Muscle of leg (tissue), 11 donors: Measurements from ENCODE around the gene MAST4. TPM values are rescaled to one million over a fixed set of nuclear protein-coding genes. Genes with fewer than 3 reads are reported as not detected.

Experiments used
- DNase-seq: peaks from one replicate; pipeline ENCODE4 v3.0.0; 2013
- H3K27ac ChIP-seq: one replicate; pipeline ENCODE4 v1.5.1; 2013; ENCODE audit warnings: mild to moderate bottlenecking, low read length, control low read depth
- H3K27me3 ChIP-seq: one replicate; pipeline ENCODE4 v1.6.1; 2013; ENCODE audit warnings: low read length; ENCODE audit not compliant: control insufficient read depth, insufficient read depth
- H3K36me3 ChIP-seq: one replicate; pipeline ENCODE4 v1.6.1; 2013; ENCODE audit warnings: low read length; ENCODE audit not compliant: control insufficient read depth, insufficient read depth
- H3K4me1 ChIP-seq: one replicate; pipeline ENCODE4 v1.6.1; 2013; ENCODE audit warnings: low read length; ENCODE audit not compliant: control insufficient read depth, insufficient read depth
- H3K4me3 ChIP-seq: one replicate; pipeline ENCODE4 v1.5.1; 2013; ENCODE audit warnings: low read length, control low read depth
- H3K9me3 ChIP-seq: replicated peaks from 2 replicates; pipeline ENCODE4 v1.6.1; 2013; ENCODE audit warnings: low read depth, low read length; ENCODE audit not compliant: control insufficient read depth
- WGBS: methylation state at CpG from one replicate; pipeline ENCODE4 v1.1.5; 2013; ENCODE audit warnings: missing lambda C conversion rate; ENCODE audit not compliant: insufficient coverage; 5-methylcytosine and 5-hydroxymethylcytosine counted together
- polyA plus RNA-seq, 8 donors: library from polyadenylated mRNA; unstranded; fragments of 120-200 nt; gene quantifications; one replicate each; pipeline versions ENCODE4 v1.2.1 to v1.2.3, GENCODE V29; 2013; ENCODE audit warnings: inconsistent platforms in 1 of 8, low replicate concordance in 1 of 8; ENCODE audit not compliant: insufficient read length in 8 of 8, insufficient read depth in 1 of 8
- total RNA-seq: library from RNA; stranded (reverse); fragments of 120-200 nt; gene quantifications from one replicate; pipeline ENCODE4 v1.2.4, GENCODE V29; 2013

MAST4 gene
- total and polyA plus RNA-seq, 9 donors = 7.3 to 15.4 (median 10.9) TPM

GRCh38 chr5:66658516-66658915 is 62.3 kb downstream of the MAST4 start:
- Histone ChIP-seq H3K4me3 (no peak overlapping the region), H3K36me3 (no peaks in the 10 kb centered on the region), H3K9me3 (no peaks in the 10 kb centered on the region), H3K27me3 (no peaks in the 10 kb centered on the region), H3K27ac (no peak overlapping the region), H3K4me1 (no peaks in the 10 kb centered on the region)
- 50% methylated on average over 2 of the region's 2 CpGs for WGBS
- peak; percentile 30 for DNase-seq

- DNase-seq = no peak
- Histone ChIP-seq H3K4me1 (no peaks in the 10 kb centered on the region), H3K27ac (no peak overlapping the region), H3K27me3 (no peaks in the 10 kb centered on the region), H3K9me3 (no peaks in the 10 kb centered on the region), H3K4me3 (no peak overlapping the region), H3K36me3 (no peaks in the 10 kb centered on the region)
- WGBS = 100% methylated on average over 3 of the region's 3 CpGs
These were observed 63.6 kb downstream of the MAST4 start for GRCh38 chr5:66659780-66660179.

GRCh38 chr5:66660396-66660795 is 64.2 kb downstream of the MAST4 start:
- no peak overlapping the region for H3K4me3 ChIP-seq
- DNase-seq = no peak
- H3K9me3 ChIP-seq = no peaks in the 10 kb centered on the region
- H3K4me1 ChIP-seq = no peaks in the 10 kb centered on the region
- no peak overlapping the region for H3K27ac ChIP-seq
- H3K27me3 ChIP-seq = no peaks in the 10 kb centered on the region
- no CpG with 5 or more reads among the region's 1 CpG for WGBS
- H3K36me3 ChIP-seq = no peaks in the 10 kb centered on the region

- Histone ChIP-seq H3K27ac (no peak overlapping the region), H3K27me3 (no peaks in the 10 kb centered on the region), H3K4me3 (no peak overlapping the region), H3K4me1 (no peaks in the 10 kb centered on the region), H3K36me3 (no peaks in the 10 kb centered on the region), H3K9me3 (no peaks in the 10 kb centered on the region)
- WGBS = 40% methylated on average over 1 of the region's 3 CpGs
- DNase-seq = peak; percentile 76
These were observed 65.0 kb downstream of the MAST4 start for GRCh38 chr5:66661149-66661548.

- no peak for DNase-seq
- WGBS = 53% methylated on average over 3 of the region's 3 CpGs
- Histone ChIP-seq H3K36me3 (no peaks in the 10 kb centered on the region), H3K4me3 (no peak overlapping the region), H3K27me3 (no peaks in the 10 kb centered on the region), H3K27ac (no peak overlapping the region), H3K9me3 (no peaks in the 10 kb centered on the region), H3K4me1 (no peaks in the 10 kb centered on the region)
These were observed 70.6 kb downstream of the MAST4 start for GRCh38 chr5:66666778-66667177.

GRCh38 chr5:66669086-66669861 is 73.1 kb downstream of the MAST4 start:
- H3K4me1 ChIP-seq = no peaks in the 10 kb centered on the region
- 86% methylated on average over 5 of the region's 5 CpGs for WGBS

GRCh38 chr5:66669862-66670195 is 73.6 kb downstream of the MAST4 start:
- Histone ChIP-seq H3K27me3 (no peaks in the 10 kb centered on the region), H3K27ac (no peak overlapping the region), H3K36me3 (no peaks in the 10 kb centered on the region), H3K4me3 (no peak overlapping the region), H3K9me3 (no peaks in the 10 kb centered on the region), H3K4me1 (no peaks in the 10 kb centered on the region)
- no peak for DNase-seq
- 75% methylated on average over 2 of the region's 3 CpGs for WGBS

More at GRCh38 chr5:66669086-66669861, 73.1 kb downstream of the MAST4 start:
- Histone ChIP-seq H3K27ac (no peak overlapping the region), H3K9me3 (no peaks in the 10 kb centered on the region), H3K4me3 (no peak overlapping the region), H3K36me3 (no peaks in the 10 kb centered on the region), H3K27me3 (no peaks in the 10 kb centered on the region)
- no peak for DNase-seq

- no CpG with 5 or more reads among the region's 2 CpGs for whole genome bisulfite sequencing
- Histone ChIP-seq H3K36me3 (no peaks in the 10 kb centered on the region), H3K27ac (no peak overlapping the region), H3K27me3 (no peaks in the 10 kb centered on the region), H3K4me3 (no peak overlapping the region), H3K4me1 (no peaks in the 10 kb centered on the region), H3K9me3 (no peaks in the 10 kb centered on the region)
- no peak for DNase-seq
These were observed 75.1 kb downstream of the MAST4 start for GRCh38 chr5:66671305-66671704.

- no peak overlapping the region for H3K4me3 ChIP-seq
- WGBS = no CpG with 5 or more reads among the region's 5 CpGs
- DNase-seq = no peak
These were observed 78.6 kb downstream of the MAST4 start for GRCh38 chr5:66674802-66675201.

GRCh38 chr5:66675406-66675805 is 79.2 kb downstream of the MAST4 start:
- H3K36me3 ChIP-seq = no peaks in the 10 kb centered on the region
- H3K4me1 ChIP-seq = no peaks in the 10 kb centered on the region
- H3K27ac ChIP-seq = no peak overlapping the region
- no peak overlapping the region for H3K4me3 ChIP-seq
- WGBS = 36% methylated on average over 1 of the region's 2 CpGs
- peaks cover 2% of the 10 kb centered on the region for H3K27me3 ChIP-seq
- peak; percentile 13 for DNase-seq
- H3K9me3 ChIP-seq = no peaks in the 10 kb centered on the region

More at GRCh38 chr5:66674802-66675201, 78.6 kb downstream of the MAST4 start:
- H3K27ac ChIP-seq = no peak overlapping the region
- peaks cover 2% of the 10 kb centered on the region for H3K27me3 ChIP-seq
- H3K4me1 ChIP-seq = no peaks in the 10 kb centered on the region
- no peaks in the 10 kb centered on the region for H3K9me3 ChIP-seq
- H3K36me3 ChIP-seq = no peaks in the 10 kb centered on the region

- H3K4me3 ChIP-seq = no peak overlapping the region
- H3K27me3 ChIP-seq = peaks cover 2% of the 10 kb centered on the region
- H3K4me1 ChIP-seq = no peaks in the 10 kb centered on the region
- DNase-seq = no peak
- no peak overlapping the region for H3K27ac ChIP-seq
- no peaks in the 10 kb centered on the region for H3K36me3 ChIP-seq
- WGBS = no CpG with 5 or more reads among the region's 3 CpGs
- no peaks in the 10 kb centered on the region for H3K9me3 ChIP-seq
These were observed 84.0 kb downstream of the MAST4 start for GRCh38 chr5:66680221-66680620.
